ENCODE data around the gene IRS2.

IRS2 gene

GRCh38 chr13:109758937-109759480 is 27.4 kb downstream of the IRS2 start:
- DNase-seq (ENCODE audit: low read depth) = no peak

- no peak for DNase-seq (ENCODE audit: low read depth)
These were observed 29.6 kb downstream of the IRS2 start for GRCh38 chr13:109756778-109757177.

DNA sequence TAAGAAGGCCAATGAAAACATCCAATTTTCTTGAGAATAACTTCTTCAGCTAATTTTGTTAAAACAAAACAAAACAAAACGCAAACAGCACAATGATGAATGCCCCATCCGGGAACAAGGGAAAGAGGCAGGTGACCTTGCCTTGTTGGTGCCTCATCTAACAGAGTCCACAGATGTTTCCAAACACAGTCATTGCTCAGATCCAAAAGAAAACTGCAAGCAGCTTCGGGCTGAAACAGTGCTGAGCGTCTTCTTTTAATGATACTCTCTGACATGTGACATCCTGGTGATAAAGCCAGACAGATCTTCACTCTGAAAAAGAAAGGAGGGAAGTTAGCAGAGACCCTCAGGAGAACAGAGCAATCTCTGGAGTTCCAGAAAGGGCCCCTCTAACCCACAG is 30.4 kb downstream of the IRS2 start:
- DNase-seq (ENCODE audit: low read depth) = no peak

- no peak for DNase-seq (ENCODE audit: low read depth)
These were observed 30.8 kb downstream of the IRS2 start for GRCh38 chr13:109755551-109755950.

DNA sequence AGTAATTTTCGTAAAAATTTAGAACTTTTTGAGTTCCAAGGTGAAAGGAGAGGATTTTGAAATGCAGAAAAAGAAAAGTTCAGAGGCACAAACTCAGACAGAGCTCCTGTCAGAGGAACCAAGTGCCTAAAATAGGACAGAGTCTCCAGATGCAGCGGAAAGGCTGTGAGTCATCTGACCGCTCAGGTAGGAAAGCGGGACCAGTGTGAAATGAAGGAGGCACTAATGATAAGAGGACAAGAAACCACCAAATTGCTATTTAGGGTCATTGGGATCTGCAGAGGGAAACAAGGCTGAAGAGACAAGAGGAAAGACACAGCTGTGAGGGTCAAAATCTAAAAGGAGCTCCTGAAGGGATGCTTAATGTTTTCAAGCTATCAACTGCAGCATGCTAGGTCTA is 34.9 kb downstream of the IRS2 start:
- no peak for DNase-seq (ENCODE audit: low read depth)

DNA sequence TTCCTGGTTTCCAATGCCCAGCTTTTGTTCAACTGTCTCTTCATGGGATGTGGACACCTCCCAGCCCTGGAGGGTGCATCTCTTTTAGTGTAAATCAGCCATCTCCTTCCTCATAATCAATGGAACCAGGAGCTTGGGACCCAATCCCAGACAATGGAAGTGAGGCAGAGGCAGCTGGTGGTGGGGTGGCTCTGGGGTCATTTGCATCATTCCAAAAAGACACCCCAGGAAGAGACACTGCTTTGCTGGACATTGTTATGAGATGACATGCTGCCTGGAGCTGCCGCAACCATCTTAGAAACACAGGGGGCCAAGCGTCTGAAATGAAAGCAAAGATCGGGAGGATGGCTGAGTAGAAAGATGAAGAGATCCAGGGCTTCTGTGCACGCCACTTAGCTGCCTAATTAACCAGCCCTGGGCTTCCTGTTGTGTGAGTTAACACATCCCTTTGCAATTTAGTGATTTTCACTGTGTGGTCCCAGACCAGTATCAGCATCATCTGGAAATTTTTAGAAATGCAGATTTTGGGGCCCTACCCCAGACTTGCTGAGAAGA is 36.1 kb downstream of the IRS2 start:
- no peak for DNase-seq (ENCODE audit: low read depth)

- no peak for DNase-seq (ENCODE audit: low read depth)
These were observed 37.0 kb downstream of the IRS2 start for GRCh38 chr13:109749365-109749764.

DNA sequence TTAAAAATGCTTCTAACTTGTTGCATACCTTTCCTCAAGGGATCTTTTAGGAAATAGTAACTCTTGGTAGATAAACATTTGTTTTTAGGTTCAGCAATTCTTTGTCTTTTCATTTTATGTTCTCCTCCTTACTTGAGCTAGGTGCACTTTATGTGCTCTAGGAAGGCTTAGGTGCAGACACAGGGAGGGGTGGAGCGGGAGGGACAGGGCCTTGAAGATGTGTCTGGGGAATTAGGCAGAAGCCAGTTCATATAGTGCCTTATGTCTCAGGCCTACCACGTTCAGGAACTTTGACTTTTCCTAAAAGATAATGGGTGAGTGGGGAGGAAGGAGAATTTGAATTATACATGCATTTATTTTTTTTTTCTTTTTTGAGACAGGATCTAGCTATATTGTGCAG is 37.7 kb downstream of the IRS2 start:
- DNase-seq (ENCODE audit: low read depth) = no peak

- no peak for DNase-seq (ENCODE audit: low read depth)
These were observed 38.9 kb downstream of the IRS2 start for GRCh38 chr13:109747524-109747923.

GRCh38 chr13:109746364-109746763 is 40.0 kb downstream of the IRS2 start:
- DNase-seq (ENCODE audit: low read depth) = no peak

DNA sequence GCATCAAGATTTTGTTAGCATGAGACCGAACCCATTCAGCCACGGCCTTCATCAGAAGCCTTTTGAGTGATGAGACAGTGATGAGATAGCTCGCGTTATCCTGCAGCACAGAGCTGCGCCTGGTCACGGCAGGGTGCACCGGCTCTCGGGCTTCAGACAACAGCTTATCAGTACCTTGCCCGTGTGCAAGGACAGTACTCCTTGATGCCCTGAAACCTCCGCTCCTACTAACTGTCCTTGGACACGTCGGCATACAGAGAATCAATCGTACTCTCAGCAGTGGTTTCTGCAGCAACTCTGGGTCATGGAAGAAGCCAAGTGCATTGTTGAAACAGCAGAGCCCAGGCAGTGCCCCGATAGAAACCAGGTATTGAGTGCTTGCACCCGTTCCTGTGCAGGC is 40.7 kb downstream of the IRS2 start:
- DNase-seq (ENCODE audit: low read depth) = no peak

DNA sequence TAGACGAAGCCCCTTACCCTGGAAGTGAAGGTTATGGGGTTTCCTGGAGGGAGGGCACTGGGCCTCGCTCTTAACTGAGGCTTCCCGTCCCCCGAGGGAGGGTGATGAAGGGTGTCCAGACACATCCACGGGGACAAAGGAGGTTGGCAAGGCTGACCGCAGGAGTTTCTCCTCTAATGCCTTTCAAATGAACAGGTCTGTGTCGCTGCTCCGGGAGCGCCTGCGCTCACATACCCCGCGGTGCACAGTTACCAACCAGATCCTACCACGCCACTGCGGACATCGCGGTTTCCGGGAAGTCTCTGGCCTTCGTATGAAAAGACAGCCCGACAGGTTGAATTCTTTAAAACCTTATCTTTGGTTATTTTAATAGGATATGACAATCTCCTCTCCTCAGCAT is 41.3 kb downstream of the IRS2 start:
- DNase-seq (ENCODE audit: low read depth) = no peak

DNA sequence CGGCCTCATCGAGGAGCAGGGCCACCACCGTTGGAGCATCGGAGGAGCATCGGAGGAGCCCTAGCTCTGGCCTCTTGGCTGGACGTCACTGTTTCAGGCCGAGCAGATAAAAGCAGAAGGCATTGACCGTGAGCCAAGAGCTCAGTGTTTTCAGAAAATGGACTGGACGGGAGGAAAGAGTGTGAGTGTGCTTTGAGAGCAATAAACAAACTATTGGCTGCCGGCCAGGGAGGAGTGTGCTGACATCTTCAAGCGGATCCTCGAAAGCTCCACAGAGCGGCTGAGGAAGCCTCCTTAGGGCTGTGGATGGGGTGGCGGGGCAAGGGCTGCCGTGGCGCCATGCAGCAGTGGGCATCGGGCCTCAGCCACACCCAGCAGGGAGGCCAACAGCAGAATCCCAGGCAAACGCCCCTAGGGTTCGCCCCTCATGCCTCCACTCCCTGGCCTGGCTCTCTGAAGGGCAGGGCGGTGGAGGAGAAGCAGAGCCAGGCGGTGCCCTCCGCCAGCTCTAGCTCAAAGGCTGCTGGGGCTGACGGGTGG is 41.8 kb downstream of the IRS2 start:
- no peak for DNase-seq (ENCODE audit: low read depth)

DNA sequence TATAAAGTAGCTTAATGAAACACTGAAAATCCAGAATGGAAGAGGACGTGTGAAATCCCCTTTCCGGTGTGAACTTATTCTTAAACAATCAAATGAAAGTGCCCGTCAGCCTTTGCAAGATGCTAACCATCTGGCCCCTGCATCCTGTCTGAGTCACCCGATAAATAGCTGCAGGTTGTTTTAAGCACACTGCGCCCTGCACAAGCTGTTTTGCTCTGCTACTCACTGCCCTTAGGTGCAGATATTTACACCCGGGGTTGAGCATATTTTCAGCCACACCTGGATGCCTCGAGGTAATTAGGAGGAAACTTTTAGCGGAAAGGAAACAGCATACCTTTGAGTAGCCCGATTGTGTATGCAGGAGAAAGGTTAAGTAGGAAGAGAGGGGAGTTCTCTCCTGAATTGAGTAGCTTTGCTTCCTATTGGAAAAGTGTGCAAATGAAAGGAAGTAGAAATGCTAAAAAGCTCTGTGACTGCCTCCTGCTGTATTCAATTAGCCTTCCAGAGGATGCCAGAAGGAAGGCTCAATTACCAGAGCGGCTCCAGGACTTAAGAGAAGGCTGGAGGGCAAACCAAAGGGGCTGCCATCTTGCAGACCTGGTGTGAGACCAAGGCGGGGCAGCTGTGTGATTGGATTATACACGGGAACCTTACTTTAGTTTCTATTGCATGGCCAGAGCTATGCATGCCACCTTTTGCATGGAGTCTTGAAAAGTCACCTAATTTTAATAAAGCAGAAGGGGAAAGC is 42.5 kb downstream of the IRS2 start:
- no peak for DNase-seq (ENCODE audit: low read depth)

DNA sequence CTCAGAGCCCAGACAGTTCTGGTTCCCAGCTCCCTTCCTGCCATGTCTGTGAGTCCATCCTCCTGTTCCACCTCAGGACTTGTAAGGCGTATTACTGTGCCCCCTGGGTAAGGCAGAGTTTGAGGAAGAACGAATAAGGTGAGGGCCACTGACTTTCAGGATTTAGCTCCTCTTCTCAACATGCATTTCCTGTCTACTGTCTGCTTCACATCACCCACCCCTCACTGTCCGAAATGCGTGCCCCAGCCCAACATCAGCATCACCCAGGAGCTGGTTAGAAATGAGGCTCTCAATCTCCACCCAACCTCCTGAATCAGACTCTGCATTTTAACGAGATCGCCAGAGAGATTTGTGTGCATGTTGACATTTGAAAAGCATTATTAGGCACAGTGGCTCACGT is 44.4 kb downstream of the IRS2 start:
- DNase-seq (ENCODE audit: low read depth) = no peak

DNA sequence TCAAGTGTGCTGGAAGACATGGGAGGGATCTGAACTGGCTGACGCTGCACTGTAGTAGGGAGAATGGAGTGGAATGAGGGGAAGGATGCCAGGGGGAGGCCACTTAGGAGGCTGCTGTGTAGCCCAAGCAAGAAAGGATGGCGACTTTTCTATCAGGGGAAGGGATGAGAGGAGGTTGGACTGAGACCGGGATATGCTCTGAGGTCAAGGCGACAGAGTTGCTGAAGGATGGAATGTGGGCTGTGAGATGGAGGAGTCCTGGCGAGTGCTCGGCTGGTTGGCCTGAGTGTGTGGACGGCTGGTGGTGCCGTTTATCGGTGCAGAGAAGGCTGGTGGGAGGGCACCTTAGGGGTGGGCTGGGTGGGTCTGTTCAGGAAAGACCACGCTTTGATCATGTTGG is 45.7 kb downstream of the IRS2 start:
- DNase-seq (ENCODE audit: low read depth) = no peak

GRCh38 chr13:109740121-109740520 is 46.3 kb downstream of the IRS2 start:
- DNase-seq (ENCODE audit: low read depth) = no peak

GRCh38 chr13:109738298-109738746 is 48.1 kb downstream of the IRS2 start:
- no peak for DNase-seq (ENCODE audit: low read depth)

DNA sequence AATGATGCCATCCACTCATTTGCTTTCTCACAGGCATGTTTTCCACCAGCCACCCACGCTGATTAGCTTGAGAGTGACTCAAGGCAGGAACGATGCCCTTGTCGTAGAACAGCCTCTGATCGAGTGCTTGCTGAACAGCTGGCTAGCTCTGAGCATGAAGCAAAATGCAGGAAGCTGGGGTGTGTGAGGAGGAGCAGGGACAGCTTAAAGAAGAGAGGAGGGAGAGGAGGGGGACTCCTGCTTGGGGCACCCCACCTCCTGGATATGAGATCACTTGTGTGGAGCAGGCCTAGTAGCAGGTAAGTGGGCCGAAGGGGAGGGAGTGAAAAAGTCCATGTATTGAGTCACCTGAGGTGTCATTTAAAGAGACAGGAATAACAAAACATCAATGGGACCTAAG is 48.8 kb downstream of the IRS2 start:
- DNase-seq (ENCODE audit: low read depth) = no peak

- no peak for DNase-seq (ENCODE audit: low read depth)
These were observed 49.3 kb downstream of the IRS2 start for GRCh38 chr13:109737046-109737573.

DNA sequence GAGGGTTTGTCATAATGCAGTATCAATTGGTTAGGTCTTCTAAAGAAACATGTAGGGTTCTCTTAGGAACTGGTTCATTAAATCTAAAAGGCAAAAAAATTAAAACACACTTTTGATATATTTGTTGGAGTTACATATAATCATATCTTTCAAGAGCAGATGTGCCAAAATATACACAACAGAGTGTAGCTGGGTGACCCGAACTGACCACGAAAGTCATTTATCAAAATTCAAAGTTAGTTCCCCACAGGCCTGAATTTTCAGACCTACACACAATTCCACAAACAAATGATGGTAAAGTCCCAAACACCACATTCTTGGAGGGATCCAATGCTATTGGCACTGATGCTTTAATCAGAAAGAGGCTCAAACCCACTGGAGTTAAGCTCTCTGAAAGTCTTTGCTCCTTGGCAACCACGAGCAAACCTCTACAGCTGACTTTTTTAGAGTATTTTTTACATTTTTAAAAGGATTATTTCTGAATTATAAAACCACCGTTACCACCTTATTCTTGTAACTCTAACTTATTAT is 50.9 kb downstream of the IRS2 start:
- DNase-seq (ENCODE audit: low read depth) = no peak

DNA sequence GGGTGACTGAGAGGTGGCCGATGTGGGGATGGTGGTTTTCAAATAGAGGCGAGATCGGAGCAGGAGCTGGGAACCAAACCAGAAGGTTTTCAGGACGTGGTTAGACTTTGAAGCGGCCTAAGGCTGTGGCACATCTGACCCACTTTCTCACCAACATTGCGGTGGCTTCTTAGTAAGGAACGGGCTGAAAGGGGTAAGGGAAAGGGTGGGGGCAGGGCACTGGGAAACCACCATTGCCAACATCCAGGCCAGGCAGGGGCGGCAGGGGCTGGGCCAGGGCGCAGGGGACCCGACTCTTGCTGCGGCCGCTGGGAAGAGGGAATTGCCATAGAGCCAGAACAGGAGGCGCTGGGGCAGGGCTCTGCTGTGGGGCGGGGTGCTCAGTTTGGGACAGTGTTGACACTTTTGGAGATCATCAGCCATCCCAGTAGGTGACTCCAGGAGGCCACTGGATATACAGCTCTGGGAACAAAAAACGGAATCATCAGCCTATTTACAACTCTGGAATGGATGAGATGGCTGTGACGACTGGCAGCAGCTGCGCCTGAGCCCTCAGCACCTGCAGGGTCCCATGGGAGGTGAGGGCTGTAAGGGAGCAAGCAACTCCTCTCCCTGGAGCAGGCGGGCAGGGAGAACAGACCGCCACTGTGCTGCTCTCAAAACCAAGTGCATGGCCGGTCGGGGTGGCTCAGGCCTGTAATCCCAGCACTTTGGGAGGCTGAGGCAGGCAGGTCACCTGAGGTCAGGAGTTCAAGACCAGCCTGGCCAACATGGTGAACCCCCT is 52.2 kb downstream of the IRS2 start:
- DNase-seq (ENCODE audit: low read depth) = no peak
